Endothelial cell (in vitro differentiated cells): ENCODE data around the gene MACROD2. TPM values are rescaled to one million over a fixed set of nuclear protein-coding genes. Genes with fewer than 3 reads are reported as not detected.

Experiments used
- DNase-seq: peaks from one replicate; pipeline ENCODE4 v3.0.0; 2021; ENCODE audit warnings: low spot score
- H3K27ac Mint-ChIP-seq: one replicate; pipeline ENCODE4 v1.8.0; 2021; ENCODE audit warnings: mixed read lengths, inconsistent platforms; ENCODE audit not compliant: unreplicated experiment
- H3K27me3 Mint-ChIP-seq: one replicate; pipeline ENCODE4 v1.8.0; 2021; ENCODE audit warnings: mild to moderate bottlenecking, moderate library complexity, mixed read lengths, inconsistent platforms; ENCODE audit not compliant: unreplicated experiment
- H3K36me3 Mint-ChIP-seq: one replicate; pipeline ENCODE4 v1.8.0; 2021; ENCODE audit warnings: mild to moderate bottlenecking, low read depth, mixed read lengths, inconsistent platforms; ENCODE audit not compliant: unreplicated experiment
- H3K4me1 Mint-ChIP-seq: one replicate; pipeline ENCODE4 v1.8.0; 2021; ENCODE audit warnings: mild to moderate bottlenecking, mixed read lengths, inconsistent platforms; ENCODE audit not compliant: unreplicated experiment
- H3K4me3 Mint-ChIP-seq: one replicate; pipeline ENCODE4 v1.8.0; 2021; ENCODE audit warnings: mild to moderate bottlenecking, mixed read lengths, inconsistent platforms; ENCODE audit not compliant: unreplicated experiment
- H3K9me3 Mint-ChIP-seq: one replicate; pipeline ENCODE4 v1.8.0; 2021; ENCODE audit warnings: mixed read lengths, inconsistent platforms; ENCODE audit not compliant: unreplicated experiment
- CTCF ChIP-seq: fragments of 200-600 bp; sonication (generic); IDR thresholded peaks from one replicate; pipeline ENCODE4 v1.5.0; 2021; ENCODE audit warnings: antibody characterized with exemption; ENCODE audit not compliant: unreplicated experiment
- total RNA-seq: library from RNA; stranded (reverse); fragmentation: NEBNext Ultra II Directional; extraction: Animal tissue kit (Norgen Biotek cat#: 25700); gene quantifications from one replicate; pipeline ENCODE4 v1.2.1, GENCODE V29; 2021; ENCODE audit not compliant: unreplicated experiment

Gene MACROD2
- total RNA-seq, 1 donor from 2014 or later, result 6.4 TPM

- Mint-ChIP-seq H3K36me3 (no peaks in the 10 kb centered on the region), H3K4me1 (no peaks in the 10 kb centered on the region), H3K27ac (no peak overlapping the region), H3K27me3 (peaks cover 3% of the 10 kb centered on the region), H3K4me3 (no peak overlapping the region), H3K9me3 (no peaks in the 10 kb centered on the region)
- no peak for TF ChIP-seq CTCF
- no peak for DNase-seq
Measured at GRCh38 chr20:15245896-15246295, 1250.6 kb downstream of the MACROD2 start.

DNA sequence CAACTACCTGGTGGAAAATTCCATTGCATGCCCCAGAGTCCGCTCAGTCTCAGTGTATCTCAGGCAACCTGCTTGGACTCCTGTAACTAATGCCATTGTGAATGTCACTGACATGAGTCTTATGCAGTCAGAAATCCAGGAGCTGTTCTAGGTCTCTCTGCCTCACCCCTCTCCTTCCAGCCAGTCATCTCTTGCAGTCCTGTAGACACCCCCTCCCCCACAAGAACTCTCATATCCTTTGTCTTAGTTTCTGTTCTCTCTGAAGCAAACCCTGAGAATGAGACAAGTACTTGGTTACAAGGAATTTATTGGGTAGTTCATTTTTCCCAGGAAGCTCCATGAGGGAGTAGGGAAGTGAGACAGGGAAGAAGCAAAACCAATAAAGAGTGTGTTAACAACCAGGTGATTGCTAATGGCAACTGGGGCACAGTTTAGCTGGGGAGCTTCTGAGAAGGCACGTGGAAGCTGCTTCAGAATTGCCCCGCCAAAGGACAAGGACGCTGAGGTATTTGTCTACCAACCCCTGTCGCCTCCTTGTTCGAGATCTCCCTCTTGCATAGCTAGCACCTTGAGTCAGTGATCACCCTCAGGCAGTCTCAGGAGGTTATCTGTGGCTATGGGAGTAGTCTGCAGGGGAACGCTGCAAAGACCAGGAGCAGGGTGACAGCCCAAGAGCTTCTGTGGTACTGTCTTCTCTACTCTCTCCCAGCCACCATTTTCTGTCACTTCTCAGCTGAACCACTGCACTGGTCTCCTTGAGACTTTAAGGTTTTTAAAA lies 1253.5 kb downstream of the MACROD2 start:
- peaks cover 3% of the 10 kb centered on the region for H3K27me3 Mint-ChIP-seq
- DNase-seq, result no peak
- H3K4me1 Mint-ChIP-seq, result no peaks in the 10 kb centered on the region
- TF ChIP-seq CTCF, result no peak
- no peak overlapping the region for H3K27ac Mint-ChIP-seq
- no peak overlapping the region for H3K4me3 Mint-ChIP-seq
- no peaks in the 10 kb centered on the region for H3K36me3 Mint-ChIP-seq
- no peaks in the 10 kb centered on the region for H3K9me3 Mint-ChIP-seq

GRCh38 chr20:15251171-15251570 lies 1255.9 kb downstream of the MACROD2 start:
- H3K27ac Mint-ChIP-seq, result no peak overlapping the region
- H3K9me3 Mint-ChIP-seq, result no peaks in the 10 kb centered on the region
- no peak overlapping the region for H3K4me3 Mint-ChIP-seq
- no peaks in the 10 kb centered on the region for H3K36me3 Mint-ChIP-seq
- peaks cover 3% of the 10 kb centered on the region for H3K27me3 Mint-ChIP-seq
- no peak for TF ChIP-seq CTCF
- DNase-seq, result no peak
- H3K4me1 Mint-ChIP-seq, result peaks cover 3% of the 10 kb centered on the region

DNA sequence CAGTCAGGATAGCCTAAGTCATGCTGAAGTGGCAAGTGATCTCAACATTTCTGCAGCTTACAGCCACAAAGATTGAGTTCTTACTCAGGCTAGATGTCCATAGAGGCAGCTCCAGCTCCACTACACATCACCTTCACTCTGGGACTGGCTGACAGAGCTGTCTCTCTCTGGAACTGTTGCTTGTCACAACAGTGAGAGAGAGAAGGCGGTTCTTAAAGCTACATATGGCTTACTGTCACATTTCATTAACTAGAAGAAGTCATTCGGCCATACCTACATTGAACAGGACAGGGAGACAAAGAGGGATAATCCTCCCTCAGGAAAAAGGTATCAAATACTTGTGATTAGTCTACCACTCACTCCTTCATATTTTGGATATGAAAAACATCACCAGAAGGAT lies 1257.0 kb downstream of the MACROD2 start:
- TF ChIP-seq CTCF, result no peak
- H3K27me3 Mint-ChIP-seq, result peaks cover 3% of the 10 kb centered on the region

DNA sequence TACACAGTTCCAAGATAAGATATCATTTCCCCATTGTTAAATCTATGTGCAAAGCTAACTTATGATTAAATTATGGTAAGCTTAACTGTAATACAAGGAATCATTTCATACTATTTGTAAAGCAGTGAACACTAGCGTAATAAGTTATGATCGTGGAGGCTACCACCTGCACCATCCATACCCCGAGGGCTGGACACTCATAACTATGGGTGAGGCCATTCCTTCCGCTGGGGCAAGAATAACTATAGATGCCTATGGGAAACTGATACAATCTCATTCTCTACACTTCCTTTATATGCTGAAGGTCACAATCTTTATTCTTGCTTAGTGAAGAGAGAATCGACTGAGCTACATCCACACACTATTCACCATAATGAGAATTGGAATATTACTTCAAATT lies 1258.1 kb downstream of the MACROD2 start:
- Mint-ChIP-seq H3K9me3 (no peaks in the 10 kb centered on the region), H3K27me3 (peaks cover 1% of the 10 kb centered on the region), H3K36me3 (no peaks in the 10 kb centered on the region), H3K27ac (no peak overlapping the region), H3K4me3 (no peak overlapping the region), H3K4me1 (peaks cover 3% of the 10 kb centered on the region)
- TF ChIP-seq CTCF, result no peak
- DNase-seq, result no peak

More for the DNA sequence above, 1257.0 kb downstream of the MACROD2 start:
- no peak overlapping the region for H3K27ac Mint-ChIP-seq
- peaks cover 3% of the 10 kb centered on the region for H3K4me1 Mint-ChIP-seq
- H3K9me3 Mint-ChIP-seq, result no peaks in the 10 kb centered on the region
- no peak overlapping the region for H3K4me3 Mint-ChIP-seq
- DNase-seq, result no peak
- H3K36me3 Mint-ChIP-seq, result no peaks in the 10 kb centered on the region
